Measurements from ENCODE around the gene TTC17. TPM values are rescaled to one million over a fixed set of nuclear protein-coding genes. Genes with fewer than 3 reads are reported as not detected.

The TTC17 gene
- total RNA-seq, 2 experiments from 2014 or later = 72.9 to 77.3 TPM

- DNase-seq (no peak), ATAC-seq (ENCODE audit: poor library complexity) (no peak)
- POLR2A ChIA-PET = no interaction called here
- no peak for TF ChIP-seq CTCF (IDR thresholded peaks at IDR 0.05)
- no peaks in the 10 kb centered on the region for H3K9me3 ChIP-seq (ENCODE audit: control insufficient read depth in 1 of 2, insufficient read depth in 1 of 2, low read length in 2 of 2)
- no peak overlapping the region for H3K4me3 Mint-ChIP-seq
- peaks cover 7% of the 10 kb centered on the region for H3K36me3 ChIP-seq (ENCODE audit: insufficient read depth, low read length)
- intact Hi-C loops (cut with DNase I, micrococcal nuclease) = no loop called here
- no peak overlapping the region for H3K27ac Mint-ChIP-seq
- CTCF ChIA-PET = no interaction called here
- H3K36me3 Mint-ChIP-seq (ENCODE audit: low read depth) = peaks cover 51% of the 10 kb centered on the region
- H3K9me3 Mint-ChIP-seq = no peaks in the 10 kb centered on the region
- H3K4me1 ChIP-seq (ENCODE audit: insufficient read depth, low read length) = no peaks in the 10 kb centered on the region
- no peaks in the 10 kb centered on the region for H3K27me3 ChIP-seq (ENCODE audit: control insufficient read depth in 1 of 2, insufficient read depth in 2 of 2, low read length in 2 of 2)
- H3K27me3 Mint-ChIP-seq = no peaks in the 10 kb centered on the region
- H3K4me1 Mint-ChIP-seq (ENCODE audit: low read depth) = peaks cover 28% of the 10 kb centered on the region
- no peak overlapping the region for H3K4me3 ChIP-seq (ENCODE audit: low read length)
- H3K27ac ChIP-seq (ENCODE audit: low read depth in 1 of 2, low read length in 2 of 2) = no peak overlapping the region
These were observed 17.9 kb downstream of the TTC17 start for GRCh38 chr11:43376594-43376993.

DNA sequence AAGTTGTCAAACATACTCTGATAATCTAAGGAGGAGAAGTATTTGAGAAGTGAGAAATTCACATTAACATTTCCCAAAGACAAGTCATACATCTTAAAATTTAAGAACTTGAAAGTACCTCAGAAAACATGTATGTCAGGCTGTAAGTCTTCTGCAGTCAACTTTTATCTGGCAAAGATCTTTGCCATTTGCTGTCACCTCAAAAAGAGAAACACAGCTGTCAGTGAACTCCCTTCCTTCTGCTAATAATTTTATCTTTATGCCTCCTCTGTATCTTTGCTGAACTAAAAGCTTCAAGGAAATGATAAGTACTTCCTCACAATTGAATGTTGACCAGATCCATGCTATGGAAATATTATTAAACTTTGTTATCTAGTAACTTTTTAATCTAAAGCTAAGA lies 18.7 kb downstream of the TTC17 start:
- intact Hi-C loops (cut with DNase I, micrococcal nuclease) = no loop called here
- DNase-seq = no peak
- peaks cover 28% of the 10 kb centered on the region for H3K4me1 Mint-ChIP-seq (ENCODE audit: low read depth)
- Histone ChIP-seq H3K4me3 (ENCODE audit: low read length) (no peak overlapping the region), H3K27me3 (ENCODE audit: control insufficient read depth in 1 of 2, insufficient read depth in 2 of 2, low read length in 2 of 2) (no peaks in the 10 kb centered on the region), H3K9me3 (ENCODE audit: control insufficient read depth in 1 of 2, insufficient read depth in 1 of 2, low read length in 2 of 2) (no peaks in the 10 kb centered on the region), H3K27ac (ENCODE audit: low read depth in 1 of 2, low read length in 2 of 2) (no peak overlapping the region), H3K36me3 (ENCODE audit: insufficient read depth, low read length) (peaks cover 7% of the 10 kb centered on the region), H3K4me1 (ENCODE audit: insufficient read depth, low read length) (no peaks in the 10 kb centered on the region)
- ATAC-seq (ENCODE audit: poor library complexity) = no peak
- H3K27ac Mint-ChIP-seq = no peak overlapping the region
- H3K4me3 Mint-ChIP-seq = no peak overlapping the region
- POLR2A ChIA-PET = no interaction called here
- TF ChIP-seq CTCF (IDR thresholded peaks at IDR 0.05) = no peak
- no peaks in the 10 kb centered on the region for H3K9me3 Mint-ChIP-seq
- CTCF ChIA-PET = interaction anchor here (1.2 to 2.1 kb wide), 2 partner anchors 24 to 66 kb away, joined by 3 to 8 read pairs; partner anchors contain the start of gene API5
- no peaks in the 10 kb centered on the region for H3K27me3 Mint-ChIP-seq
- peaks cover 52% of the 10 kb centered on the region for H3K36me3 Mint-ChIP-seq (ENCODE audit: low read depth)

- Histone ChIP-seq H3K4me1 (ENCODE audit: insufficient read depth, low read length) (no peaks in the 10 kb centered on the region), H3K36me3 (ENCODE audit: insufficient read depth, low read length) (peaks cover 15% of the 10 kb centered on the region), H3K4me3 (ENCODE audit: low read length) (no peak overlapping the region), H3K27me3 (ENCODE audit: control insufficient read depth in 1 of 2, insufficient read depth in 2 of 2, low read length in 2 of 2) (no peaks in the 10 kb centered on the region), H3K27ac (ENCODE audit: low read depth in 1 of 2, low read length in 2 of 2) (no peak overlapping the region), H3K9me3 (ENCODE audit: control insufficient read depth in 1 of 2, insufficient read depth in 1 of 2, low read length in 2 of 2) (no peaks in the 10 kb centered on the region)
- POLR2A ChIA-PET = no interaction called here
- no peak for ATAC-seq (ENCODE audit: poor library complexity)
- no peaks in the 10 kb centered on the region for H3K27me3 Mint-ChIP-seq
- no peak for DNase-seq
- no peak for TF ChIP-seq CTCF (IDR thresholded peaks at IDR 0.05)
- CTCF ChIA-PET = interaction anchor here (2.1 kb wide), 1 partner anchor 67 kb away, joined by 8 read pairs; the partner anchor contains the start of gene API5
- H3K4me1 Mint-ChIP-seq (ENCODE audit: low read depth) = peaks cover 25% of the 10 kb centered on the region
- no peaks in the 10 kb centered on the region for H3K9me3 Mint-ChIP-seq
- intact Hi-C loops (cut with DNase I, micrococcal nuclease) = no loop called here
- peaks cover 47% of the 10 kb centered on the region for H3K36me3 Mint-ChIP-seq (ENCODE audit: low read depth)
- no peak overlapping the region for H3K27ac Mint-ChIP-seq
- no peak overlapping the region for H3K4me3 Mint-ChIP-seq
These were observed 20.2 kb downstream of the TTC17 start for GRCh38 chr11:43378897-43379296.

Measured in CD4-positive, alpha-beta T cell (primary cell).